AG09309 (cell line): ENCODE data around the gene AUTS2.

Experiments
- DNase-seq: peaks from one replicate; pipeline ENCODE4 v3.0.0-alpha.2; 2010; ENCODE audit warnings: low read depth
- H3K4me3 ChIP-seq: 2 replicates; pipeline ENCODE4 v1.5.1; 2011; ENCODE audit warnings: mild to moderate bottlenecking, low read depth, low read length, moderate library complexity; ENCODE audit not compliant: control insufficient read depth
- CTCF ChIP-seq: IDR thresholded peaks from 2 replicates; pipeline ENCODE4 v1.5.1; 2011; ENCODE audit warnings: mild to moderate bottlenecking, low read depth, low read length, inconsistent platforms; ENCODE audit not compliant: insufficient read depth, control insufficient read depth; ENCODE audit errors: missing control alignments

AUTS2 gene

GRCh38 chr7:70696201-70696754 lies 1098.0 kb downstream of the AUTS2 start:
- H3K4me3 ChIP-seq, result peak overlapping the region; percentile 72
- no peak for TF ChIP-seq CTCF
- no peak for DNase-seq

GRCh38 chr7:70698219-70698832 lies 1100.1 kb downstream of the AUTS2 start:
- TF ChIP-seq CTCF, result peak; percentile 94
- H3K4me3 ChIP-seq, result no peak overlapping the region
- DNase-seq, result peak; percentile 43

- no peak for DNase-seq
- no peak for TF ChIP-seq CTCF
- no peak overlapping the region for H3K4me3 ChIP-seq
Observed at GRCh38 chr7:70699271-70699670, 1101.0 kb downstream of the AUTS2 start.

GRCh38 chr7:70700055-70700940 lies 1102.0 kb downstream of the AUTS2 start:
- no peak for DNase-seq
- no peak overlapping the region for H3K4me3 ChIP-seq
- TF ChIP-seq CTCF, result no peak

- DNase-seq, result no peak
- TF ChIP-seq CTCF, result no peak
- no peak overlapping the region for H3K4me3 ChIP-seq
Observed at GRCh38 chr7:70700941-70701425, 1102.7 kb downstream of the AUTS2 start.

GRCh38 chr7:70701477-70701876 lies 1103.2 kb downstream of the AUTS2 start:
- TF ChIP-seq CTCF, result no peak
- H3K4me3 ChIP-seq, result no peak overlapping the region
- no peak for DNase-seq
